A673 (cell line): ENCODE results near the gene CUTC. TPM values are rescaled to one million over a fixed set of nuclear protein-coding genes. Genes with fewer than 3 reads are reported as not detected.
A peak's percentile ranks its signal among the peaks of the same experiment; 100 is the strongest.

Experiments
- BruUV-seq: library from RNA; stranded (reverse); fragments of 400-500 nt; replicated peaks from 2 replicates; lab custom pipeline; 2021; lab: Mats Ljungman, UMichigan
- CTCF ChIA-PET: fragments of 300-600 bp; sonication (Branson Sonifier 250); formaldehyde crosslinking; loops from one replicate; lab custom pipeline; 2022; ENCODE audit warnings: antibody characterized with exemption; lab: Charles Lee
- POLR2A ChIA-PET: fragments of 300-600 bp; sonication (Branson Sonifier 250); formaldehyde crosslinking; loops from one replicate; lab custom pipeline; 2022; ENCODE audit warnings: antibody characterized with exemption; ENCODE audit not compliant: low non-redundant PET; lab: Charles Lee
- DNase-seq: peaks from one replicate; pipeline ENCODE4 v3.0.0-alpha.2; 2015; ENCODE audit warnings: low spot score
- H3K27ac ChIP-seq: fragments of 200-600 bp; sonication (generic); 2 replicates; pipeline ENCODE4 v1.5.1; 2016; ENCODE audit warnings: mixed run types, low read depth, mild to moderate bottlenecking, mixed read lengths, antibody characterized with exemption, low read length; ENCODE audit not compliant: poor library complexity, severe bottlenecking
- H3K27me3 ChIP-seq: fragments of 200-600 bp; sonication (generic); replicated peaks from 2 replicates; pipeline ENCODE4 v1.6.1; 2017; ENCODE audit warnings: mixed run types, low read depth, mild to moderate bottlenecking, mixed read lengths, antibody characterized with exemption, low read length; ENCODE audit not compliant: insufficient read depth, poor library complexity
- H3K36me3 ChIP-seq: fragments of 200-600 bp; sonication (generic); 2 replicates; pipeline ENCODE4 v1.6.1; 2016; ENCODE audit warnings: mixed run types, mild to moderate bottlenecking, mixed read lengths, antibody characterized with exemption, low read length; ENCODE audit not compliant: insufficient read depth, poor library complexity, severe bottlenecking
- H3K4me1 ChIP-seq: fragments of 200-600 bp; sonication (generic); 2 replicates; pipeline ENCODE4 v1.6.1; 2017; ENCODE audit warnings: mixed run types, mild to moderate bottlenecking, mixed read lengths, antibody characterized with exemption, low read length; ENCODE audit not compliant: insufficient read depth, poor library complexity, severe bottlenecking
- H3K4me3 ChIP-seq: fragments of 200-600 bp; sonication (generic); 2 replicates; pipeline ENCODE4 v1.5.1; 2016; ENCODE audit warnings: low read depth, mixed run types, mild to moderate bottlenecking, mixed read lengths, low read length; ENCODE audit not compliant: poor library complexity, severe bottlenecking
- H3K9me3 ChIP-seq: fragments of 200-600 bp; sonication (generic); 2 replicates; pipeline ENCODE4 v1.6.1; 2016; ENCODE audit warnings: mixed run types, low read depth, mild to moderate bottlenecking, mixed read lengths, antibody characterized with exemption, low read length; ENCODE audit not compliant: poor library complexity, severe bottlenecking
- CTCF ChIP-seq: fragments of 300-800, 200-600 bp; sonication (generic); conservative IDR thresholded peaks from 2 replicates; pipeline ENCODE4 v1.5.1; 2017; ENCODE audit warnings: low read depth, mild to moderate bottlenecking, antibody characterized with exemption, low read length, moderate library complexity, mixed read lengths
- EZH2 ChIP-seq: fragments of 200-600 bp; sonication (generic); IDR thresholded peaks from 2 replicates; pipeline ENCODE4 v1.6.1; 2017; ENCODE audit warnings: borderline replicate concordance, low read depth, mild to moderate bottlenecking, mixed read lengths, antibody characterized with exemption, low read length; ENCODE audit not compliant: poor library complexity, severe bottlenecking
- intact Hi-C: fragments of 100-400 bp; cut with micrococcal nuclease; formaldehyde crosslinking; loops from one replicate; pipeline ENCODE4 v1.10.0; 2022; ENCODE audit not compliant: unreplicated experiment
- total RNA-seq: library from RNA; stranded (reverse); gene quantifications from 2 replicates; pipeline ENCODE4 v1.2.3, GENCODE V29; 2021

Gene CUTC
- total RNA-seq, 1 experiment from 2014 or later: 19.2 TPM

DNA sequence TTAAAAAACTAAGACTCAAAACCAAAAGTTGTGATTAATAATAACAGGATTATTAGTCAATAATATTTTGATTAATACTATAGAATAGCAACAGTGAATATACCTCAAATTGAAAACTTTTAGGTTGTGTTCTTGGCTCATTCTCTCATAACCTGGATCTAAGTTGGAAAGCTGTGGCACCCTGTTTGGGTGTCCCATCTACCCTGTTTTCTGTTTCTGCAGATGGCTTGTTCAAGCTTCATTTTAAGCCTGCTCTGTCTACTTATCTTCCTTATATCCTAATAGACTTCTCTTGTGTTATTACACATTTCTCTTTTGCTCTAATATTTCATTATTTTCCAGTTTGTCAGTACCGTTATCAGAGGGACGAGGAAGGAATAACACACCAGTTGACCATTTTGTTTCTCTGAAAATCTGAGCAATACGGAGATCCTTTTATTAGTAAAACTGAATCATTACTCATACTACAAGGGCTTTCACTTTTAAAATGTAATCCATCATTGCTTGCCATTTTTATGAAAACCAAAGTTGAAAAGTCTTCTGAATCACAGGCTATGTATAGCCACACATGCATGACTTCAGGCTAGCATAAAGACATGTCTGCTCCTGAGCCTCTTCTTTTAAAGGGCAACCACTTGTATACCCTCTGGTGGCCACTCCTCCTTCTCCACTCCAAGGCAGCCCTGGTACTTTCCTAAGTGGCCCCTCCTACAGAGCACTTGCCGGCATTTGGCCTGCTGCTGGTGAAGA is 22.4 kb upstream of the CUTC start:
- no TSS peak for BruUV-seq
- CTCF ChIA-PET: no interaction called here
- Histone ChIP-seq H3K4me3 (no peak overlapping the region), H3K27ac (no peak overlapping the region), H3K36me3 (peaks cover 16% of the 10 kb centered on the region), H3K9me3 (no peaks in the 10 kb centered on the region), H3K4me1 (no peaks in the 10 kb centered on the region), H3K27me3 (no peaks in the 10 kb centered on the region)
- intact Hi-C loops: loop anchor here (2.0 kb wide), 3 partner anchors 149 to 317 kb away; no protein-coding TSS in a partner anchor
- no peak for DNase-seq
- TF ChIP-seq CTCF: no peak
- TF ChIP-seq EZH2: no peak
- POLR2A ChIA-PET: no interaction called here

DNA sequence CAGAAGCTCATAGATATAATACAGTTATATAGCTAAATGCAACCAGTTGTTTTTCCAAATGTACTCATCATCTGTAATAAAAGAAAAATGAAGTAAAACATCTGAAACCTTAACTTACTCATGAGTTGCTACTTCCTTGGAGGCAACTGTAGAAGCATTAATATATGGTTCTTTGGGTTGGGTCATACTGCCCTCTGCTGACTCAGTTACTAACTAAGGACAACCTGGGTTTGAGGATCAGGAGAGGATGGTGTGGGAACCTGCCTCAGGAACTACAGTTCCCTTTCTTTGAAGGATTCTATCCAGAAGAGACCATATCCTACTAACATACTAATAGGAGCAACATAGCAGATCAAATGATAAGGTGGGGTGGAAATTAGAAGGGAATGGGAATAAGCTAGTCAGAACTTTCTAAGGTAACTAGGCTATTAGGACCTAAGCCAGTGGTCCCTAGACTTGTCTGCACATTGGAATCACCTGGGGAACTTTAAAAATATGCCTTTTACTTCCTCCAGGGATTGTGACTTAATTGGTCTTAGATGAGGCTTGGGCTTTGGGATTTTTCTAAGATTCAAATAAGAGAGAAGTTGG is 20.8 kb upstream of the CUTC start:
- Histone ChIP-seq H3K9me3 (no peaks in the 10 kb centered on the region), H3K27ac (no peak overlapping the region), H3K4me1 (no peaks in the 10 kb centered on the region), H3K4me3 (no peak overlapping the region), H3K36me3 (peaks cover 23% of the 10 kb centered on the region), H3K27me3 (no peaks in the 10 kb centered on the region)
- BruUV-seq: no TSS peak
- CTCF ChIA-PET: no interaction called here
- POLR2A ChIA-PET: no interaction called here
- peak; percentile 60 for DNase-seq
- intact Hi-C loops: loop anchor here (2.0 kb wide), 3 partner anchors 150 to 318 kb away; no protein-coding TSS in a partner anchor
- TF ChIP-seq EZH2: no peak
- TF ChIP-seq CTCF: peak; percentile 66

DNA sequence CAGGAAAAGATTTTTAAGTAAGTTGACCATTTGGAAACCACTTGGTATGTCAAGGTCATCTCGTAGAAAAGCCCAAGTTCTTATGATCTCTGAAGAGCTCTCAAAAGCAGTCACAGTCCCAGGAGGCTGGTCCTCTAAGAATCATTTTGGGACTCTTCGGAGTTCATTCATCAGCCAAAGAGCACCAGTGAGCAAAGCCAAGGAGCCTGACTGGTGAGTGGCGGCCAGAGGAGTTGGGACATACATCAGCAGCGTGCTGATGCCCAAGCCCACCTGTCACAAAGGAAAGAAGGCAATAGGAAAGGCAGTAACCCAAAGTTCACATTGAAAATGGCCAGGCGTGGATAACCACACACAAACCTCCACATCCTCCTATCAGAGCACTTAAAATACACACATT is 17.6 kb upstream of the CUTC start:
- BruUV-seq: no TSS peak
- intact Hi-C loops: no loop called here
- Histone ChIP-seq H3K27me3 (no peaks in the 10 kb centered on the region), H3K36me3 (peaks cover 40% of the 10 kb centered on the region), H3K27ac (no peak overlapping the region), H3K4me3 (no peak overlapping the region), H3K4me1 (no peaks in the 10 kb centered on the region), H3K9me3 (no peaks in the 10 kb centered on the region)
- TF ChIP-seq EZH2 (no peak), CTCF (no peak)
- ChIA-PET CTCF (no interaction called here), POLR2A (no interaction called here)
- DNase-seq: no peak
